MM.1S (cell line): ENCODE data around the gene ASB11.

Experiments used
- EZH2 ChIP-seq: fragments of 300-600 bp; sonication (generic); optimal IDR thresholded peaks from 2 replicates; pipeline ENCODE3; 2017; ENCODE audit warnings: low read depth, mild to moderate bottlenecking, antibody characterized with exemption, low read length, mixed read lengths
- EZH2phosphoT487 ChIP-seq: fragments of 300-600 bp; sonication (generic); IDR thresholded peaks from 2 replicates; pipeline ENCODE4 v1.6.1; 2018; ENCODE audit warnings: antibody characterized with exemption, low read length
- TF ChIP-seq, protein P1 (sequence below): fragments of 300-600 bp; sonication (generic); IDR thresholded peaks from 2 replicates; pipeline ENCODE4 v1.5.1; 2016; ENCODE audit warnings: antibody characterized with exemption, low read length, mixed read lengths

GRCh38 chrX:15293451-15293850 lies 22.0 kb downstream of the ASB11 start:
- TF ChIP-seq, protein P1, sequence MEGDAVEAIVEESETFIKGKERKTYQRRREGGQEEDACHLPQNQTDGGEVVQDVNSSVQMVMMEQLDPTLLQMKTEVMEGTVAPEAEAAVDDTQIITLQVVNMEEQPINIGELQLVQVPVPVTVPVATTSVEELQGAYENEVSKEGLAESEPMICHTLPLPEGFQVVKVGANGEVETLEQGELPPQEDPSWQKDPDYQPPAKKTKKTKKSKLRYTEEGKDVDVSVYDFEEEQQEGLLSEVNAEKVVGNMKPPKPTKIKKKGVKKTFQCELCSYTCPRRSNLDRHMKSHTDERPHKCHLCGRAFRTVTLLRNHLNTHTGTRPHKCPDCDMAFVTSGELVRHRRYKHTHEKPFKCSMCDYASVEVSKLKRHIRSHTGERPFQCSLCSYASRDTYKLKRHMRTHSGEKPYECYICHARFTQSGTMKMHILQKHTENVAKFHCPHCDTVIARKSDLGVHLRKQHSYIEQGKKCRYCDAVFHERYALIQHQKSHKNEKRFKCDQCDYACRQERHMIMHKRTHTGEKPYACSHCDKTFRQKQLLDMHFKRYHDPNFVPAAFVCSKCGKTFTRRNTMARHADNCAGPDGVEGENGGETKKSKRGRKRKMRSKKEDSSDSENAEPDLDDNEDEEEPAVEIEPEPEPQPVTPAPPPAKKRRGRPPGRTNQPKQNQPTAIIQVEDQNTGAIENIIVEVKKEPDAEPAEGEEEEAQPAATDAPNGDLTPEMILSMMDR = no peak
- no peak for TF ChIP-seq EZH2
- TF ChIP-seq EZH2phosphoT487 = no peak
